Lung (tissue), 12 donors: Measurements from ENCODE around the gene MUC6. TPM values are rescaled to one million over a fixed set of nuclear protein-coding genes. Genes with fewer than 3 reads are reported as not detected.

Source experiments
- ATAC-seq: fragments of 200-7000 bp; cut with Tn5 transposase; one replicate; pipeline ENCODE4 v1.9.1; 2020; ENCODE audit warnings: moderate number of reproducible peaks; ENCODE audit not compliant: insufficient read depth, low FRiP score
- DNase-seq, 3 donors: peaks; one replicate each; pipeline ENCODE4 v3.0.0-alpha.2; 2013 to 2017
- H3K27ac ChIP-seq, 2 donors: one replicate each; pipeline ENCODE4 v1.5.1; 2013; ENCODE audit warnings: mild to moderate bottlenecking in 2 of 2, moderate library complexity in 2 of 2, control low read depth in 1 of 2, inconsistent platforms in 1 of 2, low read depth in 1 of 2, low read length in 1 of 2
- H3K27me3 ChIP-seq, 3 donors: one replicate each; pipeline ENCODE4 v1.5.1; 2013; ENCODE audit warnings: low read length in 2 of 3; ENCODE audit not compliant: control insufficient read depth in 3 of 3, insufficient read depth in 3 of 3
- H3K36me3 ChIP-seq, 4 donors: one replicate each; pipeline ENCODE4 v1.5.1; 2013; ENCODE audit warnings: low read length in 4 of 4, mild to moderate bottlenecking in 1 of 4, moderate library complexity in 1 of 4; ENCODE audit not compliant: control insufficient read depth in 4 of 4, insufficient read depth in 4 of 4
- H3K4me1 ChIP-seq, 5 donors: one replicate each; pipeline ENCODE4 v1.5.1; 2013; ENCODE audit warnings: low read length in 5 of 5, mild to moderate bottlenecking in 2 of 5, moderate library complexity in 1 of 5; ENCODE audit not compliant: control insufficient read depth in 5 of 5, insufficient read depth in 5 of 5
- H3K4me3 ChIP-seq: one replicate; pipeline ENCODE4 v1.5.1; 2013; ENCODE audit warnings: mild to moderate bottlenecking, control low read depth, moderate library complexity
- H3K9ac ChIP-seq, 2 donors: one replicate each; pipeline ENCODE4 v1.5.1; 2013; ENCODE audit warnings: low read length in 2 of 2, control low read depth in 1 of 2; ENCODE audit not compliant: insufficient read depth in 1 of 2
- H3K9me3 ChIP-seq, 4 donors: one replicate each; pipeline ENCODE4 v1.5.1; 2013; ENCODE audit warnings: low read length in 3 of 4, mild to moderate bottlenecking in 1 of 4, moderate library complexity in 1 of 4; ENCODE audit not compliant: control insufficient read depth in 4 of 4, insufficient read depth in 3 of 4
- WGBS, 2 donors: extraction: QIAGEN DNeasy Blood & Tissue Kit; methylation state at CpG; one replicate each; pipeline ENCODE4 v1.1.7; 2013; 5-methylcytosine and 5-hydroxymethylcytosine counted together
- polyA plus RNA-seq, 2 donors: library from polyadenylated mRNA; stranded (reverse); fragments of 200-250 nt; gene quantifications; one replicate each; pipeline ENCODE4 v1.2.1, GENCODE V29; 2013
- total RNA-seq, 2 donors: library from RNA; depleted of rRNA in 1 of 2; stranded (reverse); fragments of >200 nt in 1 of 2; gene quantifications; one replicate each; pipeline ENCODE4 v1.2.1, GENCODE V29; 2014 to 2021
- TF ChIP-seq, protein P1 (sequence below): IDR thresholded peaks from 2 replicates; pipeline ENCODE4 v1.5.1; 2012; ENCODE audit warnings: mild to moderate bottlenecking; ENCODE audit errors: control extremely low read depth, extremely low read depth
- donor health status: control.
- donor health status: control.
- donor health status: Bipolar disorder and iron deficiency.
- donor health status: healthy.
- donor health status: DM: yes; HTN: yes; CAD: no.

The MUC6 gene
- total and polyA plus RNA-seq, 4 donors: 0.01 to 0.92 (median 0.06) TPM; not detected in 1

DNA sequence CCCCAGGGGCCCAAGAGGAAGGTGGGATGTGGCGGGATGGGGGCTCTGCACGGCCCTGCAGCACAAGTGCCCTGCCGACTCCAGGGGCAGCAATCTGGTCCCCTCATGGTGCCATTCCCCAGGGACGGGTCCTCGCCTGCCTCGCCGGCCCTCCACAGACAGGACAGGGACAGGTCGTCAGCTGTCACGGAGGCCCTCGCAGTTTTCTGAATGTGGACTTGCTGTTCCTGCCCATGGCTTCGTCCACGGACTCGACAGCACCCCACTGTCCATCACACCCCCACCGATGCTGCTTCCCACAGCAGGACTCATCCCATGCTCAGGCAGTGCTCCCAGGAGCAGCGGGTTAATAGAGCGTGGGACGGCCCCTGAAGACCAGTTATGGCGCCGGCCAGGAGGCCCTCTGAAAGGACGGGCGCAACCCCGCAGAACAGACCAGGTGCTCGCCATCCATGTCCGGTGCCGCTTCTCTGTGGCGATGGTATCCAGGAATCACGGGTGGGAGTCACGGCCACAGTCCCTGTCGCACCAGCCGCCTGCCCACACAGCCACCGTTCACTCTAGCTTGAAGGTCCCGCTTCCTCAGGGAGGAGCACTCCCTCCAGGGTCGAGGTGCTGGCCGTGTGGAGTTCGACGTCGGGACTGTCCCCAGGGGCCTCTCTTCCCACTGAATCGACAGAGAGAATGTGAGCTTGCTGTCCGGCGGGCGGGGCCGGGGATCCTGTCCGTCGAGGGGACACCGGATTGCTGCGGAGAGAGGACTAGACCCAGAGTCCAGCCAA is 19.7 kb upstream of the MUC6 start:
- DNase-seq (no peak), ATAC-seq (no peak)
- H3K9ac ChIP-seq: no peak overlapping the region
- no peak overlapping the region for H3K4me3 ChIP-seq
- no peak overlapping the region for H3K27ac ChIP-seq
- WGBS, 2 donors: 83 to 87% methylated on average over 46 of the region's 46 CpGs
- TF ChIP-seq, protein P1, sequence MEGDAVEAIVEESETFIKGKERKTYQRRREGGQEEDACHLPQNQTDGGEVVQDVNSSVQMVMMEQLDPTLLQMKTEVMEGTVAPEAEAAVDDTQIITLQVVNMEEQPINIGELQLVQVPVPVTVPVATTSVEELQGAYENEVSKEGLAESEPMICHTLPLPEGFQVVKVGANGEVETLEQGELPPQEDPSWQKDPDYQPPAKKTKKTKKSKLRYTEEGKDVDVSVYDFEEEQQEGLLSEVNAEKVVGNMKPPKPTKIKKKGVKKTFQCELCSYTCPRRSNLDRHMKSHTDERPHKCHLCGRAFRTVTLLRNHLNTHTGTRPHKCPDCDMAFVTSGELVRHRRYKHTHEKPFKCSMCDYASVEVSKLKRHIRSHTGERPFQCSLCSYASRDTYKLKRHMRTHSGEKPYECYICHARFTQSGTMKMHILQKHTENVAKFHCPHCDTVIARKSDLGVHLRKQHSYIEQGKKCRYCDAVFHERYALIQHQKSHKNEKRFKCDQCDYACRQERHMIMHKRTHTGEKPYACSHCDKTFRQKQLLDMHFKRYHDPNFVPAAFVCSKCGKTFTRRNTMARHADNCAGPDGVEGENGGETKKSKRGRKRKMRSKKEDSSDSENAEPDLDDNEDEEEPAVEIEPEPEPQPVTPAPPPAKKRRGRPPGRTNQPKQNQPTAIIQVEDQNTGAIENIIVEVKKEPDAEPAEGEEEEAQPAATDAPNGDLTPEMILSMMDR: no peak
- H3K4me1 ChIP-seq: peaks cover 0 to 12% (median 0%) of the 10 kb centered on the region in 5 donors
- H3K27me3 ChIP-seq: no peaks in the 10 kb centered on the region
- no peaks in the 10 kb centered on the region for H3K36me3 ChIP-seq
- H3K9me3 ChIP-seq: no peaks in the 10 kb centered on the region

DNA sequence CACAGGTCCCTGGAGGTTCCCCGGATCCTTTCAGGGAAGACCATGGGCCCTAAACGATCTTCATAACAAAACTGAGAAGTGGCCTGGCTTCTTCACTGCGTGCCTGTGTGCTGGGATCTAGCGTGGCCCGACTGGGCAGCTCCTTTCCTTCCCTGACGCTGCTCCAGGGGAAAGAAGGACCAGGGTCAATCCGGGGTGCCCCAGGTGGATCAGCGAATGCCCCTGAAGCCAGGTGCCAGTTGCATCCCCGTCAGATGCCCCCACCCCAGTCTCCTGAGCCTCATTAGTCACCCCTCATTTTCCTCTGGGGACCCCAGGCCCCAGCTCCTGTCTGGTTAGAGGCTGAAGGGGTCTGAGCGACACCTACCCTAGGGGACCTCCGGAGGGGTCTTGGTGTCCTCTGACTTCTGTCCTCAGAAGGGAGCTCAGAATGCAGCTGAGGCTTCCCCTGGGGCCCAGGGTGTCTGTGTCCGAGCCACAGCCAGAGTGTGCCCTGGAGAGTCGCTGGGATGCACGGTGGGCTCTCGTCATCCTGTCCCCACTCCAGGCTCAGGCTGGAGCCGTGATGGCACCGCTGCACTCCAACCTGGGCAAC is 18.7 kb upstream of the MUC6 start:
- Histone ChIP-seq H3K27me3 (no peaks in the 10 kb centered on the region), H3K27ac (no peak overlapping the region), H3K9ac (no peak overlapping the region), H3K9me3 (no peaks in the 10 kb centered on the region), H3K4me1 (peaks cover 0 to 12% (median 0%) of the 10 kb centered on the region in 5 donors), H3K4me3 (no peak overlapping the region), H3K36me3 (no peaks in the 10 kb centered on the region)
- no peak for DNase-seq
- TF ChIP-seq, protein P1: no peak
- ATAC-seq: no peak
- WGBS, 2 donors: 91 to 92% methylated on average over 17 of the region's 17 CpGs

DNA sequence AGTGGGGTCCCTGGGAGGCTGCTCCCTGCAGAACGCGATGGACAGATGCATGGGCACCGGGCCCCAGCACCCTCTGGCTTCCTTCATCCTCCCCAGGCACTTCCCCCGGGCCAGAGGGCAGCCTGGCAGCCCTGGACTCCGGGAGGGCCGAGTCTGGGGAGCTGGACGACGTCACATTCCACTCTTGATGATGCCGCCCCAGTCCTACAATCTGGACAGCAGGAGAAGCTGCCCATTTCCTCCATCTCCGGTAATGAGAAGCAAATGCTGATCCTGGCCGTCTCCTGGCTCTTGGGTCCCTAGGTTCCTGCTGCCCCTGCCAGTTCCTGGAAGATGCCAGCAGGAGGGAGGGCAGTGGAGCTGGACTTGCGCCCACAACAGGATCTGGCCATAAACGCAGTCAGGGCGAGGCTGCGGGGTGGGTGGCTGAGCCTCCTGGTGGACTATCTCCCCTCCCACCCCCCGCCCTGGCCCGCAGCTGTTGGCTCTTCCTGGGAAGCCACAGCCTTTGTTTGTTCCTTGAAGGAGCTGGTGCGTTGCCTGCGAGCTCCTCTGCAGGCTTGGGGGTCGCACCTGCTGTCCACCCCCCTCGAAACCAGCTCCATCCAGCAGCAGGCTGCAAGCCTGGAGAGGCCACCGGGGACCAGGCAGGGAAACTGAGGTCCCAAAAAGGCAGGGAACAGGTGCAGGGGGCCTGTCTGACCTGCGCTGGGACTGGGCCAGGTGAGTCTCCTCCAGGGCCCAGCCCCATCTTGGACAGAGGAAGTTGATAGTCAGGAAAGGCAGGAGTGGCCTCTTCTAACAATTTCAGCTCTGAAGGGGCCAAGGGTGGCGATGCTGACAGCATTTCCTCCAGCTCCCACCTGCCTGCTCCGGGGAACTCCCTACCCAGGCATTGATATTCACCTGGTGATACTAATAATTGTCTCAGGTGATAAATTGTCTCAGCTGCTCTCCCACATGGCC is 17.9 kb upstream of the MUC6 start:
- Histone ChIP-seq H3K27ac (no peak overlapping the region), H3K9ac (no peak overlapping the region), H3K9me3 (no peaks in the 10 kb centered on the region), H3K27me3 (no peaks in the 10 kb centered on the region), H3K36me3 (no peaks in the 10 kb centered on the region), H3K4me1 (peaks cover 0 to 12% (median 0%) of the 10 kb centered on the region in 5 donors), H3K4me3 (no peak overlapping the region)
- TF ChIP-seq, protein P1: no peak
- DNase-seq (peak in 1 of 3 donors; percentile 10), ATAC-seq (no peak)
- WGBS, 2 donors: 50 to 69% methylated on average over 23 to 25 of the region's 25 CpGs
